Keratinocyte (primary cell): ENCODE measurements around the gene LRP1B. TPM values are rescaled to one million over a fixed set of nuclear protein-coding genes. Genes with fewer than 3 reads are reported as not detected.

ENCODE experiments used
- DNase-seq: peaks from one replicate; pipeline ENCODE4 v3.0.0-alpha.2; 2011; ENCODE audit warnings: low read depth, missing footprints, low spot score
- FAIRE-seq: peaks from 2 replicates; lab custom pipeline; 2011; peaks lifted over from hg19 to GRCh38; lab: Jason Lieb, UNC
- H2AFZ ChIP-seq: 2 replicates; pipeline ENCODE4 v1.6.0; 2012; ENCODE audit warnings: low read length, control low read depth, inconsistent platforms; ENCODE audit not compliant: control insufficient read depth
- H3K27ac ChIP-seq: 2 replicates; pipeline ENCODE4 v1.5.1; 2011; ENCODE audit warnings: low read length; ENCODE audit not compliant: control insufficient read depth, insufficient read depth
- H3K27me3 ChIP-seq: 3 replicates; pipeline ENCODE4 v1.6.0; 2011; ENCODE audit warnings: low read length; ENCODE audit not compliant: control insufficient read depth, insufficient read depth; ENCODE audit errors: extremely low read depth
- H3K36me3 ChIP-seq, 2 experiments: 2 replicates in 1 of 2; 3 replicates in 1 of 2; pipeline ENCODE4 v1.5.1; 2011; ENCODE audit warnings: low read length in 2 of 2, mild to moderate bottlenecking in 1 of 2; ENCODE audit not compliant: control insufficient read depth in 2 of 2, insufficient read depth in 2 of 2; ENCODE audit errors: extremely low read depth in 1 of 2
- H3K4me1 ChIP-seq: 3 replicates; pipeline ENCODE4 v1.5.1; 2011; ENCODE audit warnings: low read length; ENCODE audit not compliant: control insufficient read depth, insufficient read depth; ENCODE audit errors: extremely low read depth
- H3K4me2 ChIP-seq: 3 replicates; pipeline ENCODE4 v1.6.0; 2011; ENCODE audit warnings: low read depth, low read length; ENCODE audit not compliant: control insufficient read depth, insufficient read depth; ENCODE audit errors: extremely low read depth
- H3K4me3 ChIP-seq, 3 experiments: fragments of 200-600 bp in 1 of 3; sonication (generic) in 1 of 3; 2 replicates in 2 of 3; 3 replicates in 1 of 3; pipeline ENCODE4 v1.5.1; 2011 to 2016; ENCODE audit warnings: low read length in 3 of 3, mild to moderate bottlenecking in 3 of 3, control low read depth in 2 of 3, inconsistent platforms in 1 of 3, low read depth in 1 of 3, mixed read lengths in 1 of 3, mixed run types in 1 of 3, moderate library complexity in 1 of 3; ENCODE audit not compliant: control insufficient read depth in 2 of 3, insufficient read depth in 2 of 3; ENCODE audit errors: extremely low read depth in 1 of 3
- H3K79me2 ChIP-seq: 2 replicates; pipeline ENCODE4 v1.6.0; 2012; ENCODE audit warnings: low read length; ENCODE audit not compliant: control insufficient read depth, insufficient read depth
- H3K9ac ChIP-seq: 3 replicates; pipeline ENCODE4 v1.6.0; 2011; ENCODE audit warnings: low read length; ENCODE audit not compliant: control insufficient read depth, insufficient read depth; ENCODE audit errors: extremely low read depth
- H3K9me1 ChIP-seq: 3 replicates; pipeline ENCODE4 v1.6.0; 2011; ENCODE audit warnings: low read length; ENCODE audit not compliant: control insufficient read depth, insufficient read depth; ENCODE audit errors: extremely low read depth
- H3K9me3 ChIP-seq: 2 replicates; pipeline ENCODE4 v1.5.1; 2012; ENCODE audit warnings: low read depth, low read length; ENCODE audit not compliant: control insufficient read depth
- H4K20me1 ChIP-seq: 3 replicates; pipeline ENCODE4 v1.6.0; 2011; ENCODE audit warnings: low read length; ENCODE audit not compliant: control insufficient read depth, insufficient read depth; ENCODE audit errors: extremely low read depth
- EZH2 ChIP-seq: IDR thresholded peaks from one replicate; pipeline ENCODE4 v1.6.1; 2012; ENCODE audit warnings: inconsistent platforms, mild to moderate bottlenecking, low read length, moderate library complexity
- dilution Hi-C: fragments of 300-500 bp; cut with MboI; formaldehyde crosslinking; loops from one replicate; pipeline ENCODE4 v1.7.0; 2020; ENCODE audit warnings: low sequenced_read_pairs; ENCODE audit not compliant: extremely low pct_ligation_motif_present
- polyA plus RNA-seq, 5 experiments: library from polyadenylated mRNA; depleted of rRNA in 3 of 5; stranded (reverse) in 3 of 5; stranded (forward) in 1 of 5; unstranded in 1 of 5; fragments of >200 nt; gene quantifications; 1 replicate in 1 of 5; 2 replicates in 3 of 5; 3 replicates in 1 of 5; pipeline versions ENCODE4 v1.2.1 to v1.2.3, GENCODE V29; 2011 to 2012; ENCODE audit warnings: missing spikeins in 2 of 5, low read depth in 1 of 5, low replicate concordance in 1 of 5
- TF ChIP-seq, protein P1 (sequence below), 3 experiments: IDR thresholded peaks in 1 of 3; conservative IDR thresholded peaks in 1 of 3; optimal IDR thresholded peaks in 1 of 3; 2 replicates in 2 of 3; 3 replicates in 1 of 3; pipeline versions ENCODE3 to v1.5.1; 2011; ENCODE audit warnings: low read length in 3 of 3, mild to moderate bottlenecking in 3 of 3, moderate library complexity in 2 of 3, control low read depth in 1 of 3, inconsistent platforms in 1 of 3; ENCODE audit not compliant: insufficient read depth in 2 of 3; ENCODE audit errors: extremely low read depth in 1 of 3

LRP1B gene
- polyA plus RNA-seq, 1 donor (not counting 4 experiments of a cell fraction or from before 2014, with no cell fraction given), result not detected

DNA sequence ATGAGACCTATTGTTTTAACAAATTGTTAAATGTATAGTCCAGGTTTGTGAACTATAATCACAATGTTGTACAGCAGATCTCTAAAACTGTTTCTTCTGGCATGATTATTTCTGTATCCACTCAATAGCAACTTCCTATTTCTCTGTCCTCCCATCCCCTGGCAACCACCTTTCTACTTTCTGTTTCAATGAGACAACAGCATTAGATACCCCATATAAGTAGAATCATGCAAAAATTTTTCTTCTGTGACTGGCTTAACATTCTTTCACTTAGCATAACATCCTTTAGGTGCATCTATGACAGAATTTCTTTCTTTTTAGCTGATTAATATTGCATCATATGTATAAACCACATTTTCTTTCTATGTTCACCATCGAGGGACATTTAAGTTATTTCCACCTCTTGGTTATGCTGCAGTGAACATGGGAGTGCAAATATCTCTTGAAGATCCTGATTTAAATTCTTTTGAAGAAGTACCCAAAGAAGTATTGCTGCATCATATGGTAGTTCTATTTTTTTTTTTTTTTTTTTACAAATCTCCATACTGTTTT lies 713.5 kb downstream of the LRP1B start:
- Histone ChIP-seq H4K20me1 (no peaks in the 10 kb centered on the region), H2AFZ (no peak overlapping the region), H3K4me1 (no peaks in the 10 kb centered on the region), H3K4me2 (no peak overlapping the region), H3K27me3 (no peaks in the 10 kb centered on the region), H3K36me3 (no peaks in the 10 kb centered on the region), H3K9ac (no peak overlapping the region), H3K27ac (no peak overlapping the region), H3K9me1 (no peaks in the 10 kb centered on the region), H3K4me3 (no peak overlapping the region), H3K79me2 (no peaks in the 10 kb centered on the region), H3K9me3 (no peaks in the 10 kb centered on the region)
- DNase-seq (no peak), FAIRE-seq (no peak)
- dilution Hi-C loops, result no loop called here
- no peak for TF ChIP-seq EZH2
- TF ChIP-seq, protein P1, sequence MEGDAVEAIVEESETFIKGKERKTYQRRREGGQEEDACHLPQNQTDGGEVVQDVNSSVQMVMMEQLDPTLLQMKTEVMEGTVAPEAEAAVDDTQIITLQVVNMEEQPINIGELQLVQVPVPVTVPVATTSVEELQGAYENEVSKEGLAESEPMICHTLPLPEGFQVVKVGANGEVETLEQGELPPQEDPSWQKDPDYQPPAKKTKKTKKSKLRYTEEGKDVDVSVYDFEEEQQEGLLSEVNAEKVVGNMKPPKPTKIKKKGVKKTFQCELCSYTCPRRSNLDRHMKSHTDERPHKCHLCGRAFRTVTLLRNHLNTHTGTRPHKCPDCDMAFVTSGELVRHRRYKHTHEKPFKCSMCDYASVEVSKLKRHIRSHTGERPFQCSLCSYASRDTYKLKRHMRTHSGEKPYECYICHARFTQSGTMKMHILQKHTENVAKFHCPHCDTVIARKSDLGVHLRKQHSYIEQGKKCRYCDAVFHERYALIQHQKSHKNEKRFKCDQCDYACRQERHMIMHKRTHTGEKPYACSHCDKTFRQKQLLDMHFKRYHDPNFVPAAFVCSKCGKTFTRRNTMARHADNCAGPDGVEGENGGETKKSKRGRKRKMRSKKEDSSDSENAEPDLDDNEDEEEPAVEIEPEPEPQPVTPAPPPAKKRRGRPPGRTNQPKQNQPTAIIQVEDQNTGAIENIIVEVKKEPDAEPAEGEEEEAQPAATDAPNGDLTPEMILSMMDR (optimal IDR thresholded peaks at IDR 0.05 in 1 of 3, IDR thresholded peaks at IDR 0.05 in 1 of 3, conservative IDR thresholded peaks at IDR 0.05 in 1 of 3; ENCODE audit: extremely low read depth in 1 of 3, insufficient read depth in 2 of 3, low read length in 3 of 3), result no peak

DNA sequence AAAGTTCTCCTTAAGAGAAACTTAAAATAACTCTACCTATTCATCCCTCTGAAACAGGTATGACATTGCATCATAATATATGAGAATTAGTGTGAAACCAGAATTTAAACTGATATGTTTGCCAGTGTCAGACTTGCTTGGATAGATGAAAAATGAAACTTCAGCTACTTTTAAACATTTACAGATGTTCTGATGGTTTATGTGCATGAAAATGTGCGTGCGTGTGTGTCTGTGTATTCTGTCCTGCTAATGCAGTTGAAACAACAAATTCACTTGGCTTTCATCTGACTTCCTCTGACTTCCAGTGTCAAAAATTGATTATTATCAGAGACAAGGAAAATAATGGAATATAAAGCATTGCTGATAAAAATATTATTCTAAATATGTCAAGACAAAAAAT lies 719.4 kb downstream of the LRP1B start:
- H3K36me3 ChIP-seq, result no peaks in the 10 kb centered on the region
- no peaks in the 10 kb centered on the region for H4K20me1 ChIP-seq
- H3K79me2 ChIP-seq, result no peaks in the 10 kb centered on the region
- no peaks in the 10 kb centered on the region for H3K27me3 ChIP-seq
- FAIRE-seq, result no peak
- H3K4me3 ChIP-seq, result no peak overlapping the region
- H3K9me3 ChIP-seq, result no peaks in the 10 kb centered on the region
- TF ChIP-seq, protein P1 (optimal IDR thresholded peaks at IDR 0.05 in 1 of 3, IDR thresholded peaks at IDR 0.05 in 1 of 3, conservative IDR thresholded peaks at IDR 0.05 in 1 of 3; ENCODE audit: extremely low read depth in 1 of 3, insufficient read depth in 2 of 3, low read length in 3 of 3), result no peak
- no peak for TF ChIP-seq EZH2
- no peak overlapping the region for H3K27ac ChIP-seq
- no peak overlapping the region for H3K4me2 ChIP-seq
- no peaks in the 10 kb centered on the region for H3K4me1 ChIP-seq
- H2AFZ ChIP-seq, result no peak overlapping the region
- no peak overlapping the region for H3K9ac ChIP-seq
- DNase-seq, result no peak
- H3K9me1 ChIP-seq, result no peaks in the 10 kb centered on the region
- dilution Hi-C loops, result no loop called here
